CD4-positive, alpha-beta memory T cell (primary cell): ENCODE measurements around the gene EXOC4. TPM values are rescaled to one million over a fixed set of nuclear protein-coding genes. Genes with fewer than 3 reads are reported as not detected.
A peak's percentile ranks its signal among the peaks of the same experiment; 100 is the strongest.

Experiments used
- CTCF ChIA-PET: fragments of 350-600 bp; sonication (Branson Sonifier 250); formaldehyde crosslinking; loops from one replicate; lab custom pipeline; 2021; ENCODE audit warnings: inconsistent platforms; ENCODE audit not compliant: partially characterized antibody; lab: Charles Lee
- POLR2A ChIA-PET: fragments of 350-600 bp; sonication (Branson Sonifier 250); formaldehyde crosslinking; loops from one replicate; lab custom pipeline; 2021; ENCODE audit not compliant: partially characterized antibody; lab: Charles Lee
- DNase-seq, 5 donors: peaks; one replicate each; pipeline versions ENCODE4 v3.0.0 to v3.0.0-alpha.2; 2020 to 2022; ENCODE audit warnings: mixed read lengths in 1 of 5
- H3K27ac ChIP-seq: one replicate; pipeline ENCODE4 v1.7.0; 2013; ENCODE audit warnings: low read depth, low read length
- H3K27me3 ChIP-seq: 2 replicates; pipeline ENCODE4 v1.7.0; 2013; ENCODE audit warnings: mild to moderate bottlenecking, low read length, moderate library complexity; ENCODE audit not compliant: insufficient read depth
- H3K36me3 ChIP-seq: 2 replicates; pipeline ENCODE4 v1.7.0; 2013; ENCODE audit warnings: mild to moderate bottlenecking, low read length, moderate library complexity; ENCODE audit not compliant: insufficient read depth
- H3K4me1 ChIP-seq: 2 replicates; pipeline ENCODE4 v1.7.0; 2013; ENCODE audit warnings: mild to moderate bottlenecking, low read length, moderate library complexity; ENCODE audit not compliant: insufficient read depth
- H3K4me3 ChIP-seq, 2 donors: one replicate each; pipeline ENCODE4 v1.7.0; 2013; ENCODE audit warnings: low read length in 2 of 2, mild to moderate bottlenecking in 1 of 2
- H3K9me3 ChIP-seq, 2 donors: one replicate each; pipeline ENCODE4 v1.7.0; 2013; ENCODE audit warnings: low read length in 2 of 2, control low read depth in 1 of 2; ENCODE audit not compliant: control insufficient read depth in 1 of 2
- H3K27ac Mint-ChIP-seq, 7 donors: one replicate each; pipeline ENCODE4 v1.8.0; 2020 to 2021; ENCODE audit warnings: mixed read lengths in 7 of 7, mild to moderate bottlenecking in 6 of 7, inconsistent platforms in 3 of 7, moderate library complexity in 3 of 7
- H3K27me3 Mint-ChIP-seq, 2 donors: one replicate each; pipeline ENCODE4 v1.8.0; 2020 to 2021; ENCODE audit warnings: mixed read lengths in 2 of 2
- H3K36me3 Mint-ChIP-seq, 2 donors: one replicate each; pipeline ENCODE4 v1.8.0; 2020 to 2021; ENCODE audit warnings: mixed read lengths in 2 of 2, inconsistent platforms in 1 of 2, mild to moderate bottlenecking in 1 of 2
- H3K4me1 Mint-ChIP-seq, 4 donors: one replicate each; pipeline ENCODE4 v1.8.0; 2020 to 2021; ENCODE audit warnings: mixed read lengths in 4 of 4, mild to moderate bottlenecking in 1 of 4
- H3K4me3 Mint-ChIP-seq, 8 donors: one replicate each; pipeline ENCODE4 v1.8.0; 2020 to 2021; ENCODE audit warnings: mixed read lengths in 8 of 8, mild to moderate bottlenecking in 7 of 8, moderate library complexity in 6 of 8, inconsistent platforms in 3 of 8
- H3K9me3 Mint-ChIP-seq, 8 donors: one replicate each; pipeline ENCODE4 v1.8.0; 2020 to 2021; ENCODE audit warnings: mixed read lengths in 8 of 8, mild to moderate bottlenecking in 5 of 8, inconsistent platforms in 3 of 8, moderate library complexity in 1 of 8
- intact Hi-C: fragments of 100-400 bp; cut with micrococcal nuclease; formaldehyde crosslinking; loops from one replicate; pipeline ENCODE4 v1.15.1; 2023
- polyA plus RNA-seq, 2 donors: library from polyadenylated mRNA; unstranded; fragments of 300-500 nt; fragmentation: Illumina TruSeq; gene quantifications; one replicate each; pipeline ENCODE4 v1.2.3, GENCODE V29; 2021
- total RNA-seq, 2 experiments: library from RNA; stranded (reverse); gene quantifications; one replicate each; pipeline ENCODE4 v1.2.3, GENCODE V29; 2021

Gene EXOC4
- total and polyA plus RNA-seq, 4 experiments from 2014 or later = 33.8 to 81.2 (median 58.1) TPM

DNA sequence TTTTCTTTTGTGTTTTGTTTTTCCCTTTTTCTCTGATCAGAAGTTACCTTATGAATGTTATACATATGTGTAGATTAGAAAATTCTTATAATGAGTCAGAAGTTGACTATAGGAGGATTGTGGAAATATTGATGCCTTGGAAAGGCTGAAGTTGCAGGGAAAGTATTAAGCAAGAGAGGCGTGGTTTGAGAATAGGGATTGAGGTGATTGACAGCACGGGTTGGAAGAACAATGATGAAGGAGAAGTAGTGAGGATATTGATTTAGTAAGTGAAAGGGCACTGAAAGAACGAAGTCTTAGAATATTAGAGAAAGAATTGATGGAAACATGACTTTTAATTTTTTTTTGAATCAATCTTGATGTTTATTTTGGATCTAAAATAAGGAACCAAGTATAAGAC is 176.0 kb downstream of the EXOC4 start:
- Mint-ChIP-seq H3K27me3 (no peaks in the 10 kb centered on the region), H3K4me3 (no peak overlapping the region), H3K27ac (peak overlapping the region in 1 of 7 donors; percentile 7), H3K9me3 (no peaks in the 10 kb centered on the region), H3K36me3 (peaks cover 17 to 33% of the 10 kb centered on the region in 2 donors), H3K4me1 (peaks cover 18 to 38% (median 29%) of the 10 kb centered on the region in 4 donors)
- Histone ChIP-seq H3K4me1 (peaks cover 19% of the 10 kb centered on the region), H3K9me3 (no peaks in the 10 kb centered on the region), H3K27ac (no peak overlapping the region), H3K4me3 (no peak overlapping the region), H3K27me3 (no peaks in the 10 kb centered on the region), H3K36me3 (no peaks in the 10 kb centered on the region)
- POLR2A ChIA-PET = no interaction called here
- intact Hi-C loops = no loop called here
- CTCF ChIA-PET = no interaction called here
- DNase-seq = no peak

DNA sequence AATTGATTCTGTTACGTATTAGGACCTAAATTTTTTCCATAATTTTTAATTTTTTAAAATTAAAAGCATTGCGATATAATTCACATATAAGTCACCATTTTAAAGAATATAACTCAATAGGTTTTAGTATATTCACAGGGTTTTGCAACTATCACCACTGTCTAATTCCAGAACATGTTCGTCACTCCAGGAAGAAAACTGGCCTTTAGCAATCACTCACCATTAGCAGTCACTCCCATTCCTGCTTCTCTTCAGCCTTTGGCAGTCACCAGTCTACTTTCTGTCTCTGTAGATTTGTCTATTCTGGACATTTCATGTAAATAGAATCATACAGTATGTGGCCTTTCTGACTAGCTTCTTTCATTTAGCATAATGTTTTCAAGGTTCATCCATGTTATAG is 176.5 kb downstream of the EXOC4 start:
- intact Hi-C loops = no loop called here
- H3K36me3 Mint-ChIP-seq = peaks cover 13 to 28% of the 10 kb centered on the region in 2 donors
- H3K9me3 ChIP-seq = no peaks in the 10 kb centered on the region
- no peak overlapping the region for H3K4me3 ChIP-seq
- ChIA-PET POLR2A (no interaction called here), CTCF (no interaction called here)
- no peak overlapping the region for H3K4me3 Mint-ChIP-seq
- peaks cover 21% of the 10 kb centered on the region for H3K4me1 ChIP-seq
- H3K27me3 ChIP-seq = no peaks in the 10 kb centered on the region
- H3K27me3 Mint-ChIP-seq = no peaks in the 10 kb centered on the region
- H3K9me3 Mint-ChIP-seq = no peaks in the 10 kb centered on the region
- no peak overlapping the region for H3K27ac ChIP-seq
- peak overlapping the region in 1 of 7 donors; percentile 29 for H3K27ac Mint-ChIP-seq
- peaks cover 20 to 40% (median 27%) of the 10 kb centered on the region in 4 donors for H3K4me1 Mint-ChIP-seq
- no peaks in the 10 kb centered on the region for H3K36me3 ChIP-seq
- DNase-seq = no peak

DNA sequence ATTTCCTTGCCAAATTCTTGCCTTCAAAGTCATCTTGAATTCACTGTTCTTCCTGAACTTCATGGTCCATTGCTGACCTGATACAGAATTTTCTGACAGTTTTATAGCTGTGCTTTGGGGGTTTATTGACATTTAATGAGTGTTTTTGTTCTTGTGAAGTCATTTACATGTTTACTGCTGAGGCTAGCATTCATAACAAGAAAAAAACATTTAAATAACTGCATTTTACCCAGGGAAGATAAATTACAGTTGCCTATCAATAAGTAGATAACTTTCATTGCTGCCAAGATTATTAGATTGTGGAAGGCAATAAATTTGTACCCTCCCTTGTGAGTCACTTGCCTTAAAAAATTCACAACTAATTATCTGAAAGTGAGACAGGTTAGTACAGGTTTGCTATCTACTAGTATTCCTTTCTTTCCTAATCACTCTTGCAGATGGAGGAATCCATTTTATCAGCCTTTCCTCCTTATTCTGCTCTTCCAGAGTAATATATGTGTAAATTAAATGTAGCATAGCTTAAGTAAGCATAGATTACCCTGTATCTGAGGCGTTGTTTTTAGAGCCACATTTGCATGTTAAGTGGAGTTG is 178.4 kb downstream of the EXOC4 start:
- H3K9me3 Mint-ChIP-seq = no peaks in the 10 kb centered on the region
- no peak overlapping the region for H3K4me3 Mint-ChIP-seq
- H3K4me1 Mint-ChIP-seq = peaks cover 9 to 30% (median 14%) of the 10 kb centered on the region in 4 donors
- POLR2A ChIA-PET = no interaction called here
- Histone ChIP-seq H3K4me3 (no peak overlapping the region), H3K4me1 (peaks cover 15% of the 10 kb centered on the region), H3K27me3 (no peaks in the 10 kb centered on the region), H3K27ac (no peak overlapping the region), H3K36me3 (no peaks in the 10 kb centered on the region), H3K9me3 (no peaks in the 10 kb centered on the region)
- H3K27me3 Mint-ChIP-seq = no peaks in the 10 kb centered on the region
- DNase-seq = no peak
- peak overlapping the region in 1 of 7 donors; percentile 10 for H3K27ac Mint-ChIP-seq
- H3K36me3 Mint-ChIP-seq = peaks cover 2 to 14% of the 10 kb centered on the region in 2 donors
- CTCF ChIA-PET = no interaction called here
- intact Hi-C loops = no loop called here

DNA sequence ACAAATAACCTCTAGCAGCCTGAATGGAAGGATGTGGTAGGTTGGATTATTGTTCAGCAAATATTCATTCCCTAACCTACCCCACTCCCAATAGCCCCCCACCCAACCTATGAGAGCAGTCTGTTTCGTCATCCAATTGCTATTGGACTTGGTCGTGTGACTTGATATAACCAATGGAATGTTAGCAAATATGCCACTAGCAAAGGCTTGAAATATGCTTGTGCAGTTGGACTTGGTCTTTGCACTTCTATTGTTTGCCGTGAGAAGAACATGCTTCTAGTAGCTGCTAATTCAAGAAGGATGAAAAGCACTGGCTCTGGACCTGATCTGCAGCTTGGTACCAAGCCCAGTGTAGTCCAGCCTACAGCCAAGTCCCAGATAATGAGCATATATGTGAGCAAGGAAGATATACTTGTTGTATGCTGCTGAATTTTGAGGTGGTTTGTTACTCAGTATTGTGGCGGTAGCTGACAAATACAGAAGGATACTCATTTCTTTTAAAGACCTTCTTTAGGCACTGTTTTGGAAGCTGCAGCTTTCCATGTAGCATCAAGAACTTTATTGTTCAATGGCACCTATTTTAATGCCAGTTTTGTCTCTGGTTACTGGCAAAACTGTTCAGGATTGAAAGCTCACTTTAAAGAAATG is 180.4 kb downstream of the EXOC4 start:
- Histone ChIP-seq H3K27ac (no peak overlapping the region), H3K4me1 (peaks cover 3% of the 10 kb centered on the region), H3K4me3 (no peak overlapping the region), H3K9me3 (no peaks in the 10 kb centered on the region), H3K36me3 (no peaks in the 10 kb centered on the region), H3K27me3 (no peaks in the 10 kb centered on the region)
- Mint-ChIP-seq H3K27ac (no peak overlapping the region), H3K36me3 (peaks cover 0 to 14% of the 10 kb centered on the region in 2 donors), H3K9me3 (no peaks in the 10 kb centered on the region), H3K4me3 (no peak overlapping the region), H3K27me3 (no peaks in the 10 kb centered on the region), H3K4me1 (peaks cover 0 to 17% (median 3%) of the 10 kb centered on the region in 4 donors)
- CTCF ChIA-PET = interaction anchor here (1.2 to 2.7 kb wide), 4 partner anchors 11 to 854 kb away, joined by 3 to 17 read pairs (median 4); no protein-coding TSS in a partner anchor
- POLR2A ChIA-PET = no interaction called here
- intact Hi-C loops = no loop called here
- no peak for DNase-seq

DNA sequence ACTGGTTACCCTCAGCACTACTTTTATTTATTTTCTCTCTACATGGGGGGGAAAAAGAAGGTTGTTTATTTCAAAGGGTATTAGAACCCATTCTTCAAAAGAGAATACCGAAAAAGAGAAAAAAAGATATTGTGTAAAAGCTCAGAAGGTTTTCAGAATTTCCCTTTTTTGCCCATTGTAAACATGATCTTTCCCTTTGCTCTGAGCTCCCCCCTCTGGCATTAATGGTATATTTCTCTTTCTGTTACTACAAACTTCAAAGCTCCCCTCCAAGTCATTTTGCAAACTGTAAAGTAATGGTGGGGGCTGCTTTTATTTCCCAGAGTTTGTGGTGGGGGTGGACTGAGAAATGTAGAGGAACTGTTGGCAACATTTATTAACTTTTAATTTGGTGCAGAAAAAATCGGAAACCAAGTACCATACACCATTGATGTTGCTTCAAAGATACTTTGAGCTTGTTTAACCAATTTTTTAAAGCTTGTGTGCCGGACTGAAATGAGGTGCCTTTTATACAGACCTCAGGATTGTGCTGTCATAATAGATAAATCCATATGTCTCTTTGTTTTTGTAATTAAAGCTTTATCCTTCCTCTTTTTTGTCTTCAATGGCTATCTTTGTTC is 181.5 kb downstream of the EXOC4 start:
- Mint-ChIP-seq H3K27me3 (no peaks in the 10 kb centered on the region), H3K36me3 (peaks cover 1 to 16% of the 10 kb centered on the region in 2 donors), H3K27ac (peak overlapping the region in 1 of 7 donors; percentile 4), H3K4me3 (no peak overlapping the region), H3K9me3 (no peaks in the 10 kb centered on the region), H3K4me1 (peaks cover 0 to 21% (median 3%) of the 10 kb centered on the region in 4 donors)
- Histone ChIP-seq H3K4me1 (peaks cover 3% of the 10 kb centered on the region), H3K4me3 (no peak overlapping the region), H3K9me3 (no peaks in the 10 kb centered on the region), H3K27ac (no peak overlapping the region), H3K27me3 (no peaks in the 10 kb centered on the region), H3K36me3 (no peaks in the 10 kb centered on the region)
- ChIA-PET POLR2A (no interaction called here), CTCF (interaction anchor here (0.6 to 2.7 kb wide), 9 partner anchors 10 to 1583 kb away, joined by 3 to 17 read pairs (median 3); partner anchors contain the start of gene EXOC4)
- intact Hi-C loops = no loop called here
- peak in 3 of 5 donors; percentile 7 to 11 (median 11) for DNase-seq

DNA sequence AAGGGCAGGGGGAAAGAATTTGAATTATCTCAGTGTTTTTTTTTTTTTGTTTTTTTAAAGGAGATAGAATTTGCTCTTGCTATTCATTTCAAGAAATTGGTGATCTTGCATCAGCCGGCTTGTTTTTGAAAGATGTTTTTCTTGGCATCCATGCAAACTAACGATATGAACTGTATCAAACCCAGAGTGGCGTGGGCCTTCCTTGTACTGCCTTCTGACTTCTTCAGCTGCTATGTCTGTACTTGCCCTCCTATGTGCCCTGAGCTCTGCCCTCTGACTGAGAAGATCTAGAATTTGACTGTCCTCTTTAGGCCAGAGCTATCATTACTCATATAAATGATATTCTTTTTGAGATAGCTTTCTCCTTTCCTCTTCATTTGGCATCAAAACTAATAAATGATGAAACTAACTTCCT is 183.1 kb downstream of the EXOC4 start:
- intact Hi-C loops = no loop called here
- H3K27me3 ChIP-seq = no peaks in the 10 kb centered on the region
- no peaks in the 10 kb centered on the region for H3K36me3 ChIP-seq
- no peaks in the 10 kb centered on the region for H3K27me3 Mint-ChIP-seq
- H3K9me3 Mint-ChIP-seq = peaks cover 0 to under 1% (median 0%) of the 10 kb centered on the region in 8 donors
- H3K27ac Mint-ChIP-seq = peak overlapping the region in 1 of 7 donors; percentile 33
- POLR2A ChIA-PET = no interaction called here
- no peak overlapping the region for H3K27ac ChIP-seq
- CTCF ChIA-PET = no interaction called here
- no peak overlapping the region for H3K4me3 Mint-ChIP-seq
- no peak for DNase-seq
- no peaks in the 10 kb centered on the region for H3K9me3 ChIP-seq
- H3K36me3 Mint-ChIP-seq = peaks cover 4 to 18% of the 10 kb centered on the region in 2 donors
- H3K4me1 Mint-ChIP-seq = peaks cover 0 to 21% (median 4%) of the 10 kb centered on the region in 4 donors
- no peak overlapping the region for H3K4me3 ChIP-seq
- peaks cover 3% of the 10 kb centered on the region for H3K4me1 ChIP-seq

DNA sequence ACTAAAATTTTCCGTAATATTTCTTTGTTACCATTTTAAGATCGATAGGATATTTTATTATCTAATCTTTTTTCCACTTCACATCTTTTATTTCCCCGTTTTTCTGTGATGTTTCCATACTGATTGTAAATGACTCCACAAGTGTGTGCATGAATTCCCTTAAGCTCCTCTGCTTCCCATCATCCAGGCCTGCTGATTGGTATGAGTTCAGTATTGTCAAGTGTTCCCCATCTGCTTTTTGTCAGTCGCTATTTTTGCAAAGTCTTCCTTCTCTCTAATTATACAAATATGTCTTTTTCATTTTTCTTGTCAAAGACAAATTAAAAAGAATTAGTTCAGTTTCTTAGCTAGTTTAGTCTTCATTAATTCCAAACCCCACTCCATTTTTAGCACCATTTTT is 184.7 kb downstream of the EXOC4 start:
- Mint-ChIP-seq H3K4me3 (no peak overlapping the region), H3K27ac (no peak overlapping the region), H3K9me3 (peaks cover 0 to 2% (median 0%) of the 10 kb centered on the region in 8 donors), H3K4me1 (peaks cover 0 to 14% (median 5%) of the 10 kb centered on the region in 4 donors), H3K27me3 (no peaks in the 10 kb centered on the region), H3K36me3 (peaks cover 4 to 29% of the 10 kb centered on the region in 2 donors)
- Histone ChIP-seq H3K27me3 (no peaks in the 10 kb centered on the region), H3K4me1 (peaks cover 3% of the 10 kb centered on the region), H3K4me3 (no peak overlapping the region), H3K27ac (no peak overlapping the region), H3K36me3 (no peaks in the 10 kb centered on the region), H3K9me3 (no peaks in the 10 kb centered on the region)
- ChIA-PET POLR2A (no interaction called here), CTCF (interaction anchor here (0.5 kb wide), 1 partner anchor 735 kb away, joined by 3 read pairs; no protein-coding TSS in a partner anchor)
- intact Hi-C loops = no loop called here
- DNase-seq = no peak
